Regular cardiac myocyte (primary cell): ENCODE measurements around the gene CLHC1. TPM values are rescaled to one million over a fixed set of nuclear protein-coding genes. Genes with fewer than 3 reads are reported as not detected.

Experiments
- total RNA-seq: library from RNA; depleted of rRNA; stranded (reverse); fragments of >200 nt; gene quantifications from 2 replicates; pipeline ENCODE4 v1.2.3, GENCODE V29; 2014

Gene CLHC1
- total RNA-seq: 6.1 and 7.9 TPM in 2 replicates

DNA sequence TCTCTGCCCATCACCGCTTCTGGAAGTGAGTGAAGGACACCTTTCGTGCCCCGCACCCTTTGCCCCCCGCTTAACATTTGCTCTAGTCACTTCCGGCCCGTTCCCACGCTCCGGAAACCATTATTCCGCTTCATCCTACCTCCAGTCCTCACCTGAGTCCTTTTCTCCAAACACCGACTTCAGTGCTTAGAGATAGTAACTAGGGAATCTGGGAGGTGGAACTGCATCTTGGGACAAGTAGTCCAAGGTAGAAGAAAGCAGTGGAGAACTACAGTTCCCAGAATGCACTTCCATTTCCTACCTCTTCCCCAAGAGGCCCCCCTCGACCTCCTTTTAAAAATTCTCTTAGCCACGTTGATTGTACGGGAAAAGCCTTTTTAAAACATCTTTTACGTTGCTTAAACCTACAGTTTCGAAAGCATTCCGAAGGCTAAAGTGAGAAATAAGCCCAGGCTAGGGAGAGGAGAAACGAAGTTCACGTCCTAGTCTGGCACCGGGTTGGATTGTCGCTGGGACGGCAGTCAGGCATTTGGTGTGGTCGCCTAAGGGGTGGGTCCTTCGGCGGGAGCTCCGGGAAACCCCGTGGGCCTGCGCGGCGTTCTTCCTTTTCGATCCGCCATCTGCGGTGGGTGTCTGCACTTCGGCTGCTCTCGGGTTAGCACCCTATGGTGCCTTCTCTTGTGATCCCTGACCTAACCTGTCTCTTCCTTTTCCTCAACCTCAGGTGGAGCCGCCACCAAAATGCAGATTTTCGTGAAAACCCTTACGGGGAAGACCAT lies at the start of gene CLHC1, which contains the start of gene RPS27A:
TSS of gene CLHC1 (minus strand) at position 210 of the 779 bp plus-strand sequence. CDS start 9,882 bp downstream, outside the sequence.
TSS of gene RPS27A (plus strand) at position 605 of the 779 bp plus-strand sequence. CDS start at position 742, 137 bp downstream.

DNA sequence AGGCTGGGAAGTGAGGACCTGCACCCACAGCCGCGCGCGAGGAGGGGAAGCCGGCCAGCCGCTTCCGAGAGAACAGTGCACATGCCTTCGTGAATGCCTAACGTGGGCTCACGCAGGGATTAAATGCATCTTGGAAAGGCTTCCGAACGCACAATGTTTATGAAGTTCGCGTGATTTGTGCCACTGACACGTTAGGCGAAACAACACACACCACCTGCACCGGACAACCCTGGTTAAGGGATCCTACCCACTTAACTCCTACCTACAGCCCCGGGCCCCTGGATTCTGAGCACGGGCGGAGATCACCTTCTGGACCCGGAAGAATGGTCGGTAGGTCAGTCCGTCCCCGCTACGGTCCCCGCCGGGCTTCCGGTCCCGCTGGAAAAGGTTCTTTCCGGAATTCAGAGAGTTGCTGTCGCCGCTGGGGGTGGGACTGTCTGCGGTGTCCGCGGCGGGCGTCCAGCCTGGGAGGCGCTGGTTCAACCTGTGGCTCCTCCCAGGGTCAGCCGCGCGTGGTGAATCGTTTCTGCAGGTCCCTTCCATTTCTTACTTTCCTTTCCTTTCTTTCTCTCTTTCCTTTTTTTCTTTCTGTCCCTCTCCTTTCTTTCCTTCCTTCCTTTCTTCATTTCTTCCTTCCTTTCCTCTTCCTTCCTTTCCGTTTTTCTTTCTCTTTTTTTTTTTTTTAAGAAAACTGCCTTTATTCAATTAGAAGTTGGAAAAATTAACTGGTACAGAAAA lies 37.0 kb upstream of the CLHC1 start, which contains the start of gene MTIF2:
TSS of gene MTIF2 (minus strand) at position 325 of the 738 bp plus-strand sequence. CDS start 5,373 bp downstream, outside the sequence.

Other genes starting within 250 kb of the CLHC1 start
- 257 and 260 TPM in 2 replicates for gene RTN4, start 181.8 kb downstream of the CLHC1 start, total RNA-seq
- gene RPS27A, start 395 bp upstream of the CLHC1 start, total RNA-seq: 761 and 849 TPM in 2 replicates
- gene MTIF2, start 36.9 kb upstream of the CLHC1 start, total RNA-seq: 41.2 and 44.9 TPM in 2 replicates
- gene CCDC88A, start 187.6 kb upstream of the CLHC1 start, total RNA-seq: 43.1 and 52.9 TPM in 2 replicates